Measurements from ENCODE around the gene TMEM151B.
A peak's percentile ranks its signal among the peaks of the same experiment; 100 is the strongest.

GRCh38 chr6:44237021-44237812 is 33.0 kb upstream of the TMEM151B start:
- TF ChIP-seq CTCF (IDR thresholded peaks at IDR 0.05) (peak in 1 of 4 experiments; percentile 3), POLR2A (IDR thresholded peaks at IDR 0.05) (peak in 1 of 2 donors; percentile 80)
